NB4 (cell line): ENCODE measurements around the gene PDCL3.

Experiments
- CTCF ChIP-seq: IDR thresholded peaks from one replicate; pipeline ENCODE4 v1.5.1; 2012; ENCODE audit warnings: low read depth, low read length
- POLR2A ChIP-seq: IDR thresholded peaks from 2 replicates; pipeline ENCODE4 v1.6.1; 2011; ENCODE audit warnings: mild to moderate bottlenecking; ENCODE audit not compliant: insufficient read length; ENCODE audit errors: extremely low read depth

GRCh38 chr2:100535855-100536254 lies 26.9 kb upstream of the PDCL3 start:
- TF ChIP-seq CTCF (no peak), POLR2A (no peak)
